ENCODE measurements around the gene TUBB.

GRCh38 chr6:30749554-30750378 is 29.6 kb downstream of the TUBB start:
- TF ChIP-seq CTCF (IDR thresholded peaks at IDR 0.05; ENCODE audit: low read depth, low read length) (no peak), MYC (IDR thresholded peaks at IDR 0.05; ENCODE audit: low read depth, low read length) (no peak), POLR2A (IDR thresholded peaks at IDR 0.05; ENCODE audit: extremely low read depth, insufficient read length) (no peak), MAX (IDR thresholded peaks at IDR 0.05; ENCODE audit: low read depth, low read length) (no peak)
